ENCODE measurements around the gene FOXK2.

FOXK2 gene

DNA sequence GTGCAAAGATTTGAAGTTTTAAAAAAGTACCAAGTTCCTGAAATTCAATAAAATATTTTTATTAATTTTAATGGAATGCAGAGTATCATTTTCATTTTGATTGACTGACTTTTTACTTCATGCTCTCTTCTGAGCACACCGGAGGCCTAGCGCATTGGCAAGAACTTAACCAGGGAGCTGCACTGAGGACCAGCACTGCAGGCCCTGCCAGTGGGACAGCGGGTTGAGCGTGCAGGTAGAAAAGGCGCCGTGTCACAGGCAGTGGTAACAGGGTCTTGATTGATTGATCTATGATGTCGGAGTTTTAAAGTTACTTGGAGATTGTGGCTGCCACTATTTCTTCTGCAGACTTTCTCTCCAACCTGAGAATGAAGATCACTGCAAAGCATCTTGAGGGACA lies 85.0 kb downstream of the FOXK2 start:
- H3K27me3 ChIP-seq: no peaks in the 10 kb centered on the region
- no peak for TF ChIP-seq CTCF (IDR thresholded peaks at IDR 0.05)
- no peaks in the 10 kb centered on the region for H3K9me3 ChIP-seq
- H3K4me1 ChIP-seq: no peaks in the 10 kb centered on the region
- no peak for DNase-seq
- intact Hi-C loops (cut with DNase I; ENCODE audit: low total_unique reads): no loop called here
- H3K4me3 ChIP-seq: no peak overlapping the region
- H3K36me3 ChIP-seq: peaks cover 59 to 87% (median 76%) of the 10 kb centered on the region in 3 donors
- no peak overlapping the region for H3K27ac ChIP-seq

DNA sequence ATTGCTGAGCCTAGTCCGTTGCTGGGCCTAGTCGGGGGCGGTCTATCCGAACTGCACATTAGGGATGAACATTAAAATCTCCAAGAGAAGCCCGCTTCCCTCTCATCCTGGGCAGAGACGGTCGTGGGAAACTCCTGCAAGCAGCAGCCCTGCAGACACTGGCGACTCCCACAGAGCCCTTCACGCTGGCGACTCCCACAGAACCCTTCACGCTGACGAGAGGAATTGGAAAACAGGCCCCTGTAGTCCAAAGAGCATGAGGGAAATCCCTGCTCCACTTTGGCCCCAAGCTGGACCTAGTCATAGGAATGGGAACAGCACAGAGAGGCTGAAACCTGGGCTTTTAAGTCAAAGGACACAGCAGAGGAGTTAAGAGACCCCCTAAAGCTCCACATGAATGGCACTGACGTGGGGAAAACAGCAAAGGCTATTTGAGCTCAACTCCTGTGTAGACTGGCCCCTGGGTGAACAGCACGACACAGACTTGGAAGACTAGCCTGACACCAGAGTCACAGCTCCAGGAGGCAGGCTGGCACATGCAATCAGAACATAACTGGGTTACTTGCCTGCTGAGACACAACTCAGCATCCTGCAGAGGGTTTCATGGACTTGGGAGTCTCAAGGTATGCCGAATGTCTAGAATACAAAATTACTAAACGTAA lies 86.5 kb downstream of the FOXK2 start:
- H3K9me3 ChIP-seq: no peaks in the 10 kb centered on the region
- peaks cover 60 to 85% (median 77%) of the 10 kb centered on the region in 3 donors for H3K36me3 ChIP-seq
- no peak overlapping the region for H3K4me3 ChIP-seq
- DNase-seq: no peak
- intact Hi-C loops (cut with DNase I; ENCODE audit: low total_unique reads): no loop called here
- TF ChIP-seq CTCF (IDR thresholded peaks at IDR 0.05): no peak
- no peaks in the 10 kb centered on the region for H3K4me1 ChIP-seq
- H3K27ac ChIP-seq: no peak overlapping the region
- H3K27me3 ChIP-seq: no peaks in the 10 kb centered on the region

DNA sequence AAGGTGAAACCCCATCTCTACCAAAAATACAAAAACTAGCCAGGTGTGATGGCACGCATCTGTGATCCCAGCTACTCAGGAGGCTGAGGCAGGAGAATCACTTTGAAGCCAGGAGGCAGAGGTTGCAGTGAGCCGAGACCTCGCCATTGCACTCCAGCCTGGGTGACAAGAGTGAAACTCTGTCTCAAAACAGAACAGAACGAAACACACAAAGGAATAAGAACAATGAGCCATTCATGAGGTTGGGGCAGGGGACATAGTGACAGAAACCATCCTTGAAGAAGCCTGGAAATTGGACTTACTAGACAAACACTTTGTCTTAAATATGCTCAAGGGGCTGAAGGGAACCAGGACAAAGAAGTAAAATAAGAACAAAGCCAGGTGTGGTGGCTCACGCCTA lies 89.3 kb downstream of the FOXK2 start:
- no peaks in the 10 kb centered on the region for H3K4me1 ChIP-seq
- H3K9me3 ChIP-seq: no peaks in the 10 kb centered on the region

DNA sequence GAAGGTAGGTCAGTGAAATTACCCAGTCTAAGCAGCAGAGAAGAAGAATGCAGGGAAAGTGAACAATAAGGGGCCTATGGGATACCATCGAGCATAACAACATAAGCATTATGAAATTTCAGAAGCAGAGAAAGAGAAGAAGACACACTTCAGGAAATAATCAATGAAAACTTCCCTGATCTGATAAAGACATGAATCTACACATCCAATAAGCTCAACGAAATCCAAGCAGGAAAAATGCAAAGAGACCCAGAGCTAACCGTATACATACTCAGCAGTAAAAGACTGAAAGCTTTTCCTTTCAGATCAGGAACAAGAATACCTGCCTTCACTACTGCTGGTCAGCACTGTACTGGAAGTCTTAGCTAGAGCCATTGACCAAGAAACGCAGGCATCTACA lies 90.1 kb downstream of the FOXK2 start:
- H3K9me3 ChIP-seq: no peaks in the 10 kb centered on the region
- H3K4me1 ChIP-seq: no peaks in the 10 kb centered on the region
- TF ChIP-seq CTCF (IDR thresholded peaks at IDR 0.05): no peak
- peaks cover 39 to 75% (median 58%) of the 10 kb centered on the region in 3 donors for H3K36me3 ChIP-seq
- intact Hi-C loops (cut with DNase I; ENCODE audit: low total_unique reads): no loop called here
- no peak overlapping the region for H3K4me3 ChIP-seq
- H3K27ac ChIP-seq: no peak overlapping the region
- DNase-seq: no peak
- no peaks in the 10 kb centered on the region for H3K27me3 ChIP-seq

More for the DNA sequence above, 89.3 kb downstream of the FOXK2 start:
- intact Hi-C loops (cut with DNase I; ENCODE audit: low total_unique reads): no loop called here
- Histone ChIP-seq H3K27me3 (no peaks in the 10 kb centered on the region), H3K4me3 (no peak overlapping the region), H3K27ac (no peak overlapping the region), H3K36me3 (peaks cover 40 to 75% (median 58%) of the 10 kb centered on the region in 3 donors)
- TF ChIP-seq CTCF (IDR thresholded peaks at IDR 0.05): no peak
- no peak for DNase-seq

GRCh38 chr17:82611140-82612058 lies 91.9 kb downstream of the FOXK2 start:
- Histone ChIP-seq H3K36me3 (peaks cover 43 to 75% (median 58%) of the 10 kb centered on the region in 3 donors), H3K27me3 (no peaks in the 10 kb centered on the region), H3K4me1 (no peaks in the 10 kb centered on the region), H3K9me3 (no peaks in the 10 kb centered on the region), H3K27ac (no peak overlapping the region), H3K4me3 (no peak overlapping the region)
- intact Hi-C loops (cut with DNase I; ENCODE audit: low total_unique reads): no loop called here
- TF ChIP-seq CTCF (IDR thresholded peaks at IDR 0.05): no peak
- DNase-seq: no peak
